Parathyroid adenoma (tissue), 2 donors: ENCODE results near the gene ZAP70.

Source experiments
- H2AFZ ChIP-seq: fragments of 300-600 bp; sonication (generic); one replicate; pipeline ENCODE4 v1.7.0; 2017; ENCODE audit warnings: antibody characterized with exemption, mild to moderate bottlenecking
- H3K27ac ChIP-seq: fragments of 300-600 bp; sonication (generic); one replicate; pipeline ENCODE4 v1.7.0; 2017
- H3K27me3 ChIP-seq: fragments of 300-600 bp; sonication (generic); one replicate; pipeline ENCODE4 v1.7.0; 2017; ENCODE audit warnings: low read length; ENCODE audit not compliant: control insufficient read depth, insufficient read depth
- H3K36me3 ChIP-seq: fragments of 300-600 bp; sonication (generic); one replicate; pipeline ENCODE4 v1.7.0; 2017; ENCODE audit warnings: low read length; ENCODE audit not compliant: control insufficient read depth, insufficient read depth
- H3K4me1 ChIP-seq: fragments of 300-600 bp; sonication (generic); one replicate; pipeline ENCODE4 v1.7.0; 2017; ENCODE audit warnings: control low read depth
- H3K4me2 ChIP-seq: fragments of 300-600 bp; sonication (generic); one replicate; pipeline ENCODE4 v1.7.0; 2017; ENCODE audit warnings: low read length
- H3K4me3 ChIP-seq: fragments of 300-600 bp; sonication (generic); one replicate; pipeline ENCODE4 v1.7.0; 2017; ENCODE audit warnings: low read depth, low read length
- H3K79me2 ChIP-seq: fragments of 300-600 bp; sonication (generic); one replicate; pipeline ENCODE4 v1.7.0; 2017; ENCODE audit warnings: control low read depth
- H3K9ac ChIP-seq: fragments of 300-600 bp; sonication (generic); one replicate; pipeline ENCODE4 v1.7.0; 2017; ENCODE audit warnings: mild to moderate bottlenecking
- H3K9me3 ChIP-seq: fragments of 300-600 bp; sonication (generic); one replicate; pipeline ENCODE4 v1.7.0; 2017; ENCODE audit warnings: low read length; ENCODE audit not compliant: control insufficient read depth
- TF ChIP-seq, protein P1 (sequence below): fragments of 300-600 bp; sonication (generic); IDR thresholded peaks from one replicate; pipeline ENCODE4 v1.7.0; 2017; ENCODE audit warnings: antibody characterized with exemption, mild to moderate bottlenecking
- donor health status: primary hyperparathyroidism.

Gene ZAP70

DNA sequence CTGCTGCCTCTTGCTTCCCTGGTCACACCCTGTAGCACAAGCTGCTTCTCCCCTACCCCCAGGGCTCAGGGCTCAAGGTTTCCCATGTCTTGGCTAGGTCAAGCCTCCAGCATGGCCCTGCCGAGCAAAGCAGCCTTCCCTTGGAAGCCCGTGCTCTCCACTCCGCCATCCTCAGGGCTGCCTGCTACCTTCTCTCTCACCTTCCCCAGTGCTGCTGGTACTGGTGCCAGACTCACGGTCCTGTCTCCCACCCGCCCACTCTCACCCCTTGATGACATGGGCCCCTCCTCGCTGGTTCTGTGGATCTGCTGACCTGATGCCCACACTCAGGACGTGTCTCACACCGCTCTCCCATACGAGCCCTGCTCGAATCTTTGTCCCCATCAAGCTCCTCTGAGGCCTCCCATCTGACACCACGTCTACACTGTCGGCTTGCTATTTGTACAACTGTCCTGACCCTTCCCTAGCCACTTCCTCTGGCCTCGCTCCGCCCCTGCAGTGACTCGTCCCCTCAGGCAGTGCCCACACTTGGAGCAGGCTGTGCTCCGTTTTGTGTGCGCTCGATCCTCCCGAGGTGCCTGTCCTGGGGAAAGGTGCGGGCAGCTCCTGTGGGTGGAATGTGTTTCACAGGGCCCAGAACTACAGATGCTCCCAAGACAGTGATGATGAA, 49.9 kb downstream of the ZAP70 start:
- peaks cover 3% of the 10 kb centered on the region for H3K4me1 ChIP-seq
- H3K4me3 ChIP-seq: no peak overlapping the region
- H3K27me3 ChIP-seq: no peaks in the 10 kb centered on the region
- TF ChIP-seq, protein P1, sequence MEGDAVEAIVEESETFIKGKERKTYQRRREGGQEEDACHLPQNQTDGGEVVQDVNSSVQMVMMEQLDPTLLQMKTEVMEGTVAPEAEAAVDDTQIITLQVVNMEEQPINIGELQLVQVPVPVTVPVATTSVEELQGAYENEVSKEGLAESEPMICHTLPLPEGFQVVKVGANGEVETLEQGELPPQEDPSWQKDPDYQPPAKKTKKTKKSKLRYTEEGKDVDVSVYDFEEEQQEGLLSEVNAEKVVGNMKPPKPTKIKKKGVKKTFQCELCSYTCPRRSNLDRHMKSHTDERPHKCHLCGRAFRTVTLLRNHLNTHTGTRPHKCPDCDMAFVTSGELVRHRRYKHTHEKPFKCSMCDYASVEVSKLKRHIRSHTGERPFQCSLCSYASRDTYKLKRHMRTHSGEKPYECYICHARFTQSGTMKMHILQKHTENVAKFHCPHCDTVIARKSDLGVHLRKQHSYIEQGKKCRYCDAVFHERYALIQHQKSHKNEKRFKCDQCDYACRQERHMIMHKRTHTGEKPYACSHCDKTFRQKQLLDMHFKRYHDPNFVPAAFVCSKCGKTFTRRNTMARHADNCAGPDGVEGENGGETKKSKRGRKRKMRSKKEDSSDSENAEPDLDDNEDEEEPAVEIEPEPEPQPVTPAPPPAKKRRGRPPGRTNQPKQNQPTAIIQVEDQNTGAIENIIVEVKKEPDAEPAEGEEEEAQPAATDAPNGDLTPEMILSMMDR: no peak
- no peaks in the 10 kb centered on the region for H3K9me3 ChIP-seq
- no peak overlapping the region for H3K27ac ChIP-seq
- H2AFZ ChIP-seq: no peak overlapping the region
- no peaks in the 10 kb centered on the region for H3K79me2 ChIP-seq
- no peaks in the 10 kb centered on the region for H3K36me3 ChIP-seq
- no peak overlapping the region for H3K4me2 ChIP-seq
- no peak overlapping the region for H3K9ac ChIP-seq

- TF ChIP-seq, protein P1: no peak
- Histone ChIP-seq H3K36me3 (no peaks in the 10 kb centered on the region), H3K27me3 (no peaks in the 10 kb centered on the region), H3K4me2 (no peak overlapping the region), H3K79me2 (no peaks in the 10 kb centered on the region), H3K27ac (no peak overlapping the region), H3K4me1 (peaks cover 7% of the 10 kb centered on the region), H2AFZ (no peak overlapping the region), H3K4me3 (no peak overlapping the region), H3K9ac (no peak overlapping the region), H3K9me3 (no peaks in the 10 kb centered on the region)
Measured at GRCh38 chr2:97764559-97765263, 51.3 kb downstream of the ZAP70 start.

DNA sequence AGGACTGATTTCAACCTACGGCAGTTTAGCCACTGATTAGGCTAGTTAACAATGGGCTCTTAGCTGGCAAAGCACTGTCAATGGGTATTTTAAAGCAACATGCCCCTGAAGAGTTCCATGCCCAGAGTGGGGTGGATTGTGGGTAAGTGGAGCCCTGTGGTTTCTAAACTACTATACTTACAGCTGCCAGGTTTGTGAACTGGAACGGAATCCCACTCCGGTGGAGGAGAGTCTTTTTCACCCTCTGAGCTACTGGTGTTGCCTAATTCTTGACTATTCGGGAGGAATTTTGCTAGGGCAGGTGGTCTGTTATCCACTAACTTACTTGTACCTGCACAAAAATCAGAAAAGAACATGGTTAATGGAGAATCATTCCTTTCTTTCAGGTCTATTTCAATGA, 52.6 kb downstream of the ZAP70 start:
- H3K4me1 ChIP-seq: peaks cover 7% of the 10 kb centered on the region
- H3K27me3 ChIP-seq: no peaks in the 10 kb centered on the region
- H2AFZ ChIP-seq: no peak overlapping the region
- H3K36me3 ChIP-seq: no peaks in the 10 kb centered on the region
- no peaks in the 10 kb centered on the region for H3K9me3 ChIP-seq
- H3K27ac ChIP-seq: no peak overlapping the region
- TF ChIP-seq, protein P1: no peak
- no peak overlapping the region for H3K9ac ChIP-seq
- no peak overlapping the region for H3K4me2 ChIP-seq
- H3K79me2 ChIP-seq: no peaks in the 10 kb centered on the region
- no peak overlapping the region for H3K4me3 ChIP-seq

GRCh38 chr2:97766567-97766966, 53.2 kb downstream of the ZAP70 start:
- Histone ChIP-seq H2AFZ (no peak overlapping the region), H3K9me3 (no peaks in the 10 kb centered on the region), H3K4me1 (peaks cover 7% of the 10 kb centered on the region), H3K27ac (no peak overlapping the region), H3K36me3 (no peaks in the 10 kb centered on the region), H3K9ac (no peak overlapping the region), H3K79me2 (no peaks in the 10 kb centered on the region), H3K4me3 (no peak overlapping the region), H3K27me3 (no peaks in the 10 kb centered on the region), H3K4me2 (no peak overlapping the region)
- TF ChIP-seq, protein P1: no peak

GRCh38 chr2:97769308-97769707, 55.9 kb downstream of the ZAP70 start:
- Histone ChIP-seq H3K27ac (no peak overlapping the region), H3K4me3 (no peak overlapping the region), H2AFZ (no peak overlapping the region), H3K9ac (no peak overlapping the region), H3K9me3 (no peaks in the 10 kb centered on the region), H3K4me2 (no peak overlapping the region), H3K36me3 (no peaks in the 10 kb centered on the region), H3K4me1 (peaks cover 7% of the 10 kb centered on the region), H3K27me3 (no peaks in the 10 kb centered on the region), H3K79me2 (no peaks in the 10 kb centered on the region)
- TF ChIP-seq, protein P1: no peak
